ENCODE results near the gene MAZ. TPM values are rescaled to one million over a fixed set of nuclear protein-coding genes. Genes with fewer than 3 reads are reported as not detected.
"Not testable (repeated sequence)": the region's sequence is repeated elsewhere in the genome, so short reads cannot be mapped to it uniquely, and the experiment has no call there.

The MAZ gene
- total RNA-seq (100 to 1,000 TPM; 112 to 161 (median 125) TPM), polyA plus RNA-seq (100 to 1,000 TPM in 2 of 3 donors, 10 to 100 TPM in 1; 94.9 to 193 (median 131) TPM)
- long read RNA-seq, donor 1, transcript MAZ-202 (5 exons, 2,532 nt), result major isoform, 53 of 139 reads
- long read RNA-seq, donor 1, transcript MAZ-201 (6 exons, 2,698 nt), result minor isoform, 22 of 139 reads
- long read RNA-seq, donor 1, partial matches to known transcripts, result 53 of 139 reads
- long read RNA-seq, donor 1, other reads (novel, unspliced or antisense), result 5 of 139 reads
- long read RNA-seq, donor 2, transcript MAZ-202 (5 exons, 2,532 nt), result major isoform, 76 of 195 reads
- long read RNA-seq, donor 2, transcript MAZ-201 (6 exons, 2,698 nt), result minor isoform, 28 of 195 reads
- long read RNA-seq, donor 2, partial matches to known transcripts, result 67 of 195 reads
- long read RNA-seq, donor 2, other reads (novel, unspliced or antisense), result 18 of 195 reads

- Histone ChIP-seq H3K27ac (peak within 1 kb of the TSS; percentile 97), H3K4me1 (peaks cover 49% of the 10 kb centered on the region), H3K36me3 (ENCODE audit: insufficient read depth in 1 of 2, low read depth in 1 of 2) (peaks cover 0 to 19% of the 10 kb centered on the region in 2 donors), H3K4me3 (peak within 1 kb of the TSS; percentile 80), H3K9me3 (no peaks in the 10 kb centered on the region), H3K27me3 (ENCODE audit: insufficient read depth in 3 of 3, low read length in 2 of 3) (no peaks in the 10 kb centered on the region)
- WGBS, 3 donors, result 0 to 1% methylated on average over 1 to 37 of the region's 67 CpGs; no CpG with 5 or more reads in 1 of the 3 donors
- peak in 1 of 2 donors; percentile 82 for DNase-seq
- TF ChIP-seq CTCF (IDR thresholded peaks at IDR 0.05), result no peak
- intact Hi-C loops (cut with DNase I), result loop anchor here in 1 of 2 donors (5.0 kb wide), 1 partner anchor 209 kb away; no protein-coding TSS in a partner anchor
- peak; percentile 5 to 25 (median 10) for ATAC-seq
Observed at GRCh38 chr16:29806099-29806579, at the start of gene MAZ. MAZ (plus strand) TSS chr16:29806529; CDS start chr16:29806702, 173 bp downstream.

- TF ChIP-seq CTCF (IDR thresholded peaks at IDR 0.05), result no peak
- intact Hi-C loops (cut with DNase I), result no loop called here
- H3K36me3 ChIP-seq (ENCODE audit: insufficient read depth in 1 of 2, low read depth in 1 of 2), result no peaks in the 10 kb centered on the region
- no peak overlapping the region for H3K4me3 ChIP-seq
- ATAC-seq, result no peak
- 58 to 75% (median 63%) methylated on average over 1 of the region's 1 CpG for WGBS, 3 donors
- DNase-seq, result no peak
- no peak overlapping the region for H3K27ac ChIP-seq
- no peaks in the 10 kb centered on the region for H3K9me3 ChIP-seq
- no peaks in the 10 kb centered on the region for H3K27me3 ChIP-seq (ENCODE audit: insufficient read depth in 3 of 3, low read length in 2 of 3)
- no peaks in the 10 kb centered on the region for H3K4me1 ChIP-seq
Observed at GRCh38 chr16:29756654-29757053, 49.7 kb upstream of the MAZ start.

GRCh38 chr16:29757086-29757485 is 49.2 kb upstream of the MAZ start:
- H3K4me3 ChIP-seq; H3K27ac ChIP-seq; H3K4me1 ChIP-seq; intact Hi-C loops (cut with DNase I); H3K27me3 ChIP-seq (ENCODE audit: insufficient read depth in 3 of 3, low read length in 2 of 3); DNase-seq; H3K9me3 ChIP-seq; ATAC-seq; H3K36me3 ChIP-seq (ENCODE audit: insufficient read depth in 1 of 2, low read depth in 1 of 2): not testable (repeated sequence)
- 61 to 73% (median 68%) methylated on average over 8 of the region's 8 CpGs for WGBS, 3 donors

- 71 to 78% (median 77%) methylated on average over 6 of the region's 6 CpGs for WGBS, 3 donors
- TF ChIP-seq CTCF (IDR thresholded peaks at IDR 0.05), result no peak
- intact Hi-C loops (cut with DNase I), result no loop called here
- Histone ChIP-seq H3K27ac (no peak overlapping the region), H3K36me3 (ENCODE audit: insufficient read depth in 1 of 2, low read depth in 1 of 2) (no peaks in the 10 kb centered on the region), H3K4me3 (no peak overlapping the region), H3K27me3 (ENCODE audit: insufficient read depth in 3 of 3, low read length in 2 of 3) (no peaks in the 10 kb centered on the region), H3K4me1 (no peaks in the 10 kb centered on the region), H3K9me3 (no peaks in the 10 kb centered on the region)
- no peak for DNase-seq
- no peak for ATAC-seq
Observed at GRCh38 chr16:29757950-29758466, 48.3 kb upstream of the MAZ start.

GRCh38 chr16:29760567-29761279 is 45.6 kb upstream of the MAZ start:
- WGBS, 3 donors, result 55 to 64% (median 58%) methylated on average over 9 of the region's 9 CpGs
- no peak for ATAC-seq
- Histone ChIP-seq H3K4me1 (no peaks in the 10 kb centered on the region), H3K27ac (no peak overlapping the region), H3K4me3 (no peak overlapping the region), H3K9me3 (no peaks in the 10 kb centered on the region), H3K36me3 (ENCODE audit: insufficient read depth in 1 of 2, low read depth in 1 of 2) (no peaks in the 10 kb centered on the region), H3K27me3 (ENCODE audit: insufficient read depth in 3 of 3, low read length in 2 of 3) (no peaks in the 10 kb centered on the region)
- TF ChIP-seq CTCF (IDR thresholded peaks at IDR 0.05), result no peak
- intact Hi-C loops (cut with DNase I), result no loop called here
- DNase-seq, result no peak

GRCh38 chr16:29761280-29761651 is 45.1 kb upstream of the MAZ start:
- H3K4me1 ChIP-seq; H3K4me3 ChIP-seq; ATAC-seq; H3K9me3 ChIP-seq; H3K27me3 ChIP-seq (ENCODE audit: insufficient read depth in 3 of 3, low read length in 2 of 3); H3K27ac ChIP-seq; DNase-seq; H3K36me3 ChIP-seq (ENCODE audit: insufficient read depth in 1 of 2, low read depth in 1 of 2); intact Hi-C loops (cut with DNase I): not testable (repeated sequence)
- WGBS, 3 donors, result 59 to 71% (median 68%) methylated on average over 6 to 8 of the region's 8 CpGs
